ENCODE measurements around the gene ABCA7. TPM values are rescaled to one million over a fixed set of nuclear protein-coding genes. Genes with fewer than 3 reads are reported as not detected.
A peak's percentile ranks its signal among the peaks of the same experiment; 100 is the strongest.

The ABCA7 gene
- total and polyA plus RNA-seq, 2 experiments from 2014 or later = 17.8 to 26.8 TPM

DNA sequence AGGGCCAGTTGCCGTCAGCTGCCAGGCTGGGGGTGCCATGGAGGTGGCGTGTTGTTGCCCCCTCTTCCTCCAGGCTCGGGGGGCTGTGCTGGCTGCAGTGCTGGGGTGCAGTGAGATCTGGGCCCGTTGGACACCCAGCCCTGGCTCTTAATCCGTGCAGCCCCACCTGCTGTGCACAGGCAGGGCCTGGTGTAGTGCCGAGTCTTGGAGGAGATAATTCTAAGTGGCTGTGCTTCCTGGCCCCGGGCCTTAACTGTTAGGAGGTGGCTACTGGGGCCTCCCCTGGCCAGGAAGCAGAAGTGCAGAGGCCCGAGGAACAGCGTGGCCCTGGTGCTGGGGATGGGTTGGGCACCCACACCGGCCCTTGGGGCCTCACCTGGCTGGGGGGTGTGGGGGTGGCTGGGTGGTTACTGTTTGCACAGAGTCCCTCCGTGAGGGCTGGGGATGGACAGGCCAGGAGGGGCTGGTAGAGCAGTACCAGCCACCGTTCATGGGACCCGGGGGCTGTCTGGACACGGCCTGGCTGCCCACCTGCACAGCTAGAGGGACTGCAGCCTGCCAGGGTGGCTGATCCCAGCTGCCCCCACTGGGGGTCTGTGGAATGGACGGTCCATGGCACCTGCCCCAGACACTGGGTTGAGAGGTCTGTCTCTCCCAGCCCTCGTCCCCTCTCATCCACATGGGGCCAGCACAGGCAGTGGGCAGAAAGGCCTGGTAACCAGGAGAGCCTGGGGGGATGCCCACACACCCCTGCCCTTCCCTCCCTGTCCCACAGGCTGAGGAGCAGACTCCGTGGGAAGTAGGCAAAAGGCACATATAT is 67.1 kb downstream of the ABCA7 start:
- TF ChIP-seq, protein P1, sequence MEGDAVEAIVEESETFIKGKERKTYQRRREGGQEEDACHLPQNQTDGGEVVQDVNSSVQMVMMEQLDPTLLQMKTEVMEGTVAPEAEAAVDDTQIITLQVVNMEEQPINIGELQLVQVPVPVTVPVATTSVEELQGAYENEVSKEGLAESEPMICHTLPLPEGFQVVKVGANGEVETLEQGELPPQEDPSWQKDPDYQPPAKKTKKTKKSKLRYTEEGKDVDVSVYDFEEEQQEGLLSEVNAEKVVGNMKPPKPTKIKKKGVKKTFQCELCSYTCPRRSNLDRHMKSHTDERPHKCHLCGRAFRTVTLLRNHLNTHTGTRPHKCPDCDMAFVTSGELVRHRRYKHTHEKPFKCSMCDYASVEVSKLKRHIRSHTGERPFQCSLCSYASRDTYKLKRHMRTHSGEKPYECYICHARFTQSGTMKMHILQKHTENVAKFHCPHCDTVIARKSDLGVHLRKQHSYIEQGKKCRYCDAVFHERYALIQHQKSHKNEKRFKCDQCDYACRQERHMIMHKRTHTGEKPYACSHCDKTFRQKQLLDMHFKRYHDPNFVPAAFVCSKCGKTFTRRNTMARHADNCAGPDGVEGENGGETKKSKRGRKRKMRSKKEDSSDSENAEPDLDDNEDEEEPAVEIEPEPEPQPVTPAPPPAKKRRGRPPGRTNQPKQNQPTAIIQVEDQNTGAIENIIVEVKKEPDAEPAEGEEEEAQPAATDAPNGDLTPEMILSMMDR (IDR thresholded peaks at IDR 0.05; ENCODE audit: poor library complexity) = peak; percentile 13
- TF ChIP-seq EZH2phosphoT487 (IDR thresholded peaks at IDR 0.05; ENCODE audit: low read depth, severe bottlenecking, unreplicated experiment) = no peak
- no peak overlapping the region for H3K4me3 ChIP-seq
- DNase-seq (ENCODE audit: low spot score) = peak; percentile 64
- H3K36me3 ChIP-seq (replicated peaks; ENCODE audit: insufficient read depth, low read depth) = no peaks in the 10 kb centered on the region
- H4K20me1 ChIP-seq (ENCODE audit: insufficient read depth, poor library complexity, severe bottlenecking) = peaks cover 19% of the 10 kb centered on the region
- H3K27ac ChIP-seq = no peak overlapping the region
- WGBS (ENCODE audit: low lambda C conversion rate, missing lambda C conversion rate) = 75% methylated on average over 15 of the region's 17 CpGs
- H2AFZ ChIP-seq = no peak overlapping the region
- peak overlapping the region; percentile 95 for H3K4me2 ChIP-seq
- peaks cover 24% of the 10 kb centered on the region for H3K79me2 ChIP-seq
- peaks cover 22% of the 10 kb centered on the region for H3K4me1 ChIP-seq (ENCODE audit: insufficient read depth)
- H3K9me3 ChIP-seq (ENCODE audit: low read depth) = no peaks in the 10 kb centered on the region
- H3K9me2 ChIP-seq (replicated peaks; ENCODE audit: insufficient read depth) = no peaks in the 10 kb centered on the region
- H3K27me3 ChIP-seq = no peaks in the 10 kb centered on the region

DNA sequence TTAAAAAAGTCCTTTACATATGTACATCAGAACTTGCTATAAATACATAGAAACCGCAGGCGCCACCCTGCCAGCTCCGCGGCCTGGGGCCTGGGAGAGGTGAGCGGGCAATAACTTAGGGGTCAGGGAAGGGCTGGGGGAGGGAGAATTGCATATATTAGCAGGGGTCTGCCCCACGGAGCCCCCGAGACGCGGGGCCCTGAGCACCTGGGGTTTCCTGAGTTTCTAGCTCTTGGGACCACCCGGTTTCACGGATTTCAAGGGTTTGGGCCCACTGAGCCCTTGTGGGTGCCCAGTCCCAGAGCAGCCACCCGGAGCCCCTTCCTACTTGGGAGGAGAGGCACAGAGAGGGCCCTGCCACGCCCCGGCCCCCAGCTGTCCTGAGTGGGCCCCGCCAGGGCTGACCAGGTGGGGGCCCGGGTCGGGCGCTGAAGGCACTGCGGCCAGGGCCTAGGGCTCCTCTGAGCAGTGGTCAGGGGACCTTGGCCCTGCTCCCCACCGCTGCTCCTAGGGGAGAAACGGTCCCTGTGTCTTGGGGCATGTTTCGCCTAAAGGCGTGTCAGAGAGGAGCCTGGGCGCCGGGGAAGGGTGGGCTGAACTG is 67.9 kb downstream of the ABCA7 start:
- peaks cover 24% of the 10 kb centered on the region for H3K79me2 ChIP-seq
- no peak for DNase-seq (ENCODE audit: low spot score)

DNA sequence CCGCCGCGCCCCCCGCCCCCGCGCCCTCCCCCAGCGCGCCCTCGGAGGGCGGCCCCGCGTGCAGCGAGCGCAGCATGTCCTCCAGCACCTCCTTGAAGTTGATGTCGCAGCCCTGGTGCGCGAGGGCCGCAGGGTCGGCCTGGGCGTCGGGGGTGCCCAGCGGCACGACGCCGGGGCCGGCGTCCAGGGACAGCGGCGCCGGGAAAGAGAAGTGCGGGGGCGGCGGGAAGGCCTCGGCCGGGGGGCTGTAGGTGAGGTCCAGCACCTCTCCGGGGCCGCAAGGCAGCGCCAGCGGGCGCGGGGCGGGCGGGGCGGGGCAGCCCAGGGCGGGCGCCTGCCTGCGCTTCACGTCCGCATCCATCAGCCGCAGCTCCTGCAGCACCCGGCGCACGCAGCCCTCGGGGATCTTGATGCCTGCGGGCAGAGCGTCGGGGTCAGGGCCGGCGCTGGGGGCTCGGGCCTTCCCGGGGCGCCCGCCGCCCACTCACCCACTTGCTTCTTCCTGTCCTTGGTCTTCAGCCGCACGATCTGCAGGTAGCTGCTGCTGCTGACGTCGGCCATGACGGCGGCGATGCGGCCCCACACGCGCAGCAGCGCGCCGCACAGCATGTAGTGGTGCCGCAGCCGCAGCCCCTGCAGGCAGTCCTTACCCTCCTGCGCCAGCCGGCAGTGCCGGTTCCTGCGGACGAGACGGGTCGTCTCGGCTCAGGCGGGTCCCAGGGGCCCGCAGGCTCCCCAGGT is 68.6 kb downstream of the ABCA7 start:
- TF ChIP-seq EZH2 (IDR thresholded peaks at IDR 0.05; ENCODE audit: borderline replicate concordance) (no peak), EZH2phosphoT487 (IDR thresholded peaks at IDR 0.05; ENCODE audit: low read depth, severe bottlenecking, unreplicated experiment) (no peak)
- TF ChIP-seq, protein P1 (IDR thresholded peaks at IDR 0.05; ENCODE audit: poor library complexity) = no peak
- DNase-seq (ENCODE audit: low spot score) = no peak
- H3K4me1 ChIP-seq (ENCODE audit: insufficient read depth) = peaks cover 10% of the 10 kb centered on the region
- no peaks in the 10 kb centered on the region for H3K9me3 ChIP-seq (ENCODE audit: low read depth)
- H3K4me2 ChIP-seq = no peak overlapping the region
- no peaks in the 10 kb centered on the region for H3K36me3 ChIP-seq (replicated peaks; ENCODE audit: insufficient read depth, low read depth)
- H3K27me3 ChIP-seq = no peaks in the 10 kb centered on the region
- WGBS (ENCODE audit: low lambda C conversion rate, missing lambda C conversion rate) = 98% methylated on average over 41 of the region's 89 CpGs
- no peak overlapping the region for H3K27ac ChIP-seq
- no peaks in the 10 kb centered on the region for H3K9me2 ChIP-seq (replicated peaks; ENCODE audit: insufficient read depth)
- peaks cover 24% of the 10 kb centered on the region for H3K79me2 ChIP-seq
- H4K20me1 ChIP-seq (ENCODE audit: insufficient read depth, poor library complexity, severe bottlenecking) = peaks cover 19% of the 10 kb centered on the region
- no peak overlapping the region for H3K4me3 ChIP-seq
- H2AFZ ChIP-seq = no peak overlapping the region

More for the DNA sequence above, 67.9 kb downstream of the ABCA7 start:
- no peak overlapping the region for H3K27ac ChIP-seq
- no peak overlapping the region for H3K4me2 ChIP-seq
- TF ChIP-seq EZH2phosphoT487 (IDR thresholded peaks at IDR 0.05; ENCODE audit: low read depth, severe bottlenecking, unreplicated experiment) (no peak), EZH2 (IDR thresholded peaks at IDR 0.05; ENCODE audit: borderline replicate concordance) (no peak)
- TF ChIP-seq, protein P1 (IDR thresholded peaks at IDR 0.05; ENCODE audit: poor library complexity) = no peak
- no peaks in the 10 kb centered on the region for H3K9me3 ChIP-seq (ENCODE audit: low read depth)
- peaks cover 19% of the 10 kb centered on the region for H4K20me1 ChIP-seq (ENCODE audit: insufficient read depth, poor library complexity, severe bottlenecking)
- H3K27me3 ChIP-seq = no peaks in the 10 kb centered on the region
- H3K9me2 ChIP-seq (replicated peaks; ENCODE audit: insufficient read depth) = no peaks in the 10 kb centered on the region
- no peak overlapping the region for H2AFZ ChIP-seq
- H3K4me3 ChIP-seq = no peak overlapping the region
- H3K36me3 ChIP-seq (replicated peaks; ENCODE audit: insufficient read depth, low read depth) = no peaks in the 10 kb centered on the region
- WGBS (ENCODE audit: low lambda C conversion rate, missing lambda C conversion rate) = 95% methylated on average over 14 of the region's 25 CpGs
- peaks cover 17% of the 10 kb centered on the region for H3K4me1 ChIP-seq (ENCODE audit: insufficient read depth)

Measured in hepatocyte (in vitro differentiated cells).